HepG2 (cell line): ENCODE measurements around the gene SUSD6. TPM values are rescaled to one million over a fixed set of nuclear protein-coding genes. Genes with fewer than 3 reads are reported as not detected.
A peak's percentile ranks its signal among the peaks of the same experiment; 100 is the strongest.

Experiments
- ATAC-seq: fragments of 200-7000 bp; cut with Tn5 transposase; 3 replicates; pipeline ENCODE4 v1.9.1; 2020; ENCODE audit warnings: mild to moderate bottlenecking, moderate library complexity
- BruUV-seq: library from RNA; stranded (reverse); fragments of 400-500 nt; replicated peaks from 2 replicates; lab custom pipeline; 2021; lab: Mats Ljungman, UMichigan
- CTCF ChIA-PET: fragments of 300-600 bp; formaldehyde crosslinking; extraction: SDS; loops from one replicate; lab custom pipeline; 2021; ENCODE audit warnings: low total read pairs, inconsistent platforms, low intra/inter-chr PET ratio; lab: Yijun Ruan, JAX
- POLR2A ChIA-PET: fragments of 350-600 bp; sonication (Branson Sonifier 250); formaldehyde crosslinking; loops from one replicate; lab custom pipeline; 2020; ENCODE audit warnings: antibody characterized with exemption, inconsistent platforms; lab: Yijun Ruan, JAX
- DNase-seq: peaks from one replicate; pipeline ENCODE4 v3.0.0-alpha.2; 2015; ENCODE audit warnings: low spot score
- FAIRE-seq: peaks from 3 replicates; lab custom pipeline; 2011; peaks lifted over from hg19 to GRCh38; lab: Jason Lieb, UNC
- H2AFZ ChIP-seq: one replicate; pipeline ENCODE4 v1.6.1; 2011; ENCODE audit warnings: low read length, inconsistent platforms
- H3K27ac ChIP-seq: fragments of 300-600 bp; 3 replicates; pipeline ENCODE4 v1.8.0; 2011; ENCODE audit warnings: mixed run types, mild to moderate bottlenecking, mixed read lengths, low read length, inconsistent platforms; ENCODE audit not compliant: insufficient read depth; ENCODE audit errors: extremely low read length
- H3K27me3 ChIP-seq, 2 experiments: fragments of 200-600 bp in 1 of 2; 2 replicates in 1 of 2; 3 replicates in 1 of 2; pipeline versions ENCODE4 v1.6.0 to v1.8.0; 2011; ENCODE audit warnings: low read length in 2 of 2, mild to moderate bottlenecking in 2 of 2, moderate library complexity in 2 of 2, inconsistent platforms in 1 of 2; ENCODE audit not compliant: insufficient read depth in 2 of 2, control insufficient read depth in 1 of 2
- H3K36me3 ChIP-seq, 2 experiments: fragments of 200-600 bp in 1 of 2; replicated peaks in 1 of 2; 2 replicates in 1 of 2; 3 replicates in 1 of 2; pipeline versions ENCODE4 v1.5.1 to v1.8.0; 2011; ENCODE audit warnings: low read length in 2 of 2, inconsistent platforms in 1 of 2; ENCODE audit not compliant: insufficient read depth in 2 of 2, control insufficient read depth in 1 of 2
- H3K4me1 ChIP-seq: 2 replicates; pipeline ENCODE4 v1.5.1; 2012; ENCODE audit warnings: low read length, inconsistent platforms; ENCODE audit not compliant: insufficient read depth
- H3K4me2 ChIP-seq: 2 replicates; pipeline ENCODE4 v1.6.0; 2011; ENCODE audit warnings: low read depth, low read length, inconsistent platforms
- H3K4me3 ChIP-seq, 3 experiments: fragments of 200-600 bp in 1 of 3; sonication (generic), shearing (Covaris generic) in 1 of 3; replicated peaks in 1 of 3; 2 replicates each; pipeline ENCODE4 v1.5.1; 2011 to 2016; ENCODE audit warnings: low read length in 3 of 3, inconsistent platforms in 2 of 3, low read depth in 2 of 3, mild to moderate bottlenecking in 2 of 3, control low read depth in 1 of 3, mixed read lengths in 1 of 3; ENCODE audit not compliant: insufficient read depth in 1 of 3
- H3K79me2 ChIP-seq: one replicate; pipeline ENCODE4 v1.6.1; 2011; ENCODE audit warnings: low read length, inconsistent platforms; ENCODE audit not compliant: insufficient read depth
- H3K9ac ChIP-seq: 2 replicates; pipeline ENCODE4 v1.6.0; 2011; ENCODE audit warnings: mild to moderate bottlenecking, low read depth, low read length, inconsistent platforms; ENCODE audit not compliant: insufficient read depth
- H3K9me3 ChIP-seq: 2 replicates; pipeline ENCODE4 v1.5.1; 2012; ENCODE audit warnings: mild to moderate bottlenecking, low read length
- H4K20me1 ChIP-seq: 2 replicates; pipeline ENCODE4 v1.6.0; 2011; ENCODE audit warnings: inconsistent platforms, mild to moderate bottlenecking, low read length, moderate library complexity; ENCODE audit not compliant: insufficient read depth
- JARID2 ChIP-seq: sonication (generic); formaldehyde crosslinking; IDR thresholded peaks from 2 replicates; pipeline ENCODE4 v1.8.1; 2023; ENCODE audit warnings: missing genetic modification reagents, inconsistent platforms; ENCODE audit not compliant: insufficient replicate concordance
- JUND ChIP-seq: sonication (generic); formaldehyde crosslinking; IDR thresholded peaks from 2 replicates; pipeline ENCODE4 v1.8.0; 2022; ENCODE audit warnings: mild to moderate bottlenecking, missing genetic modification reagents
- PHF5A ChIP-seq: IDR thresholded peaks from one replicate; pipeline ENCODE4 v1.6.1; 2018; ENCODE audit warnings: low read depth, missing genetic modification reagents; ENCODE audit not compliant: unreplicated experiment
- ZNF737 ChIP-seq: sonication (generic); formaldehyde crosslinking; IDR thresholded peaks from 2 replicates; pipeline ENCODE4 v1.5.0; 2020; ENCODE audit warnings: missing genetic modification reagents, mild to moderate bottlenecking, borderline replicate concordance
- WGBS: methylation state at CpG from one replicate; pipeline ENCODE4 v1.1.6; 2017; ENCODE audit warnings: low lambda C conversion rate; 5-methylcytosine and 5-hydroxymethylcytosine counted together
- in situ Hi-C: cut with HindIII; loops from 2 replicates; pipeline ENCODE4 v1.10.0; 2017; ENCODE audit warnings: low pct_unique_long_range_greater_than_20kb; ENCODE audit not compliant: extremely low pct_ligation_motif_present
- intact Hi-C: fragments of 100-400 bp; cut with micrococcal nuclease; formaldehyde crosslinking; loops from one replicate; pipeline ENCODE4 v1.10.0; 2022; ENCODE audit not compliant: unreplicated experiment
- polyA plus RNA-seq, 8 experiments: library from polyadenylated mRNA; depleted of rRNA in 3 of 8; stranded (reverse) in 7 of 8; unstranded in 1 of 8; fragments of >200 nt; fragmentation: Illumina TruSeq in 4 of 8; extraction: Trizol in 4 of 8; gene quantifications; 2 replicates each; pipeline versions ENCODE4 v1.2.1 to v1.2.3, GENCODE V29; 2011 to 2016; ENCODE audit warnings: low read depth in 4 of 8, missing spikeins in 1 of 8, mixed read lengths in 1 of 8; ENCODE audit not compliant: insufficient read depth in 1 of 8
- total RNA-seq, 5 experiments: library from RNA; depleted of rRNA; stranded (reverse); fragments of >200 nt; fragmentation: Illumina TruSeq; extraction: Trizol; gene quantifications; 2 replicates each; pipeline ENCODE4 v1.2.3, GENCODE V29; 2016; ENCODE audit warnings: low read depth in 1 of 5
- TF ChIP-seq, protein P1 (sequence below): sonication (generic); formaldehyde crosslinking; IDR thresholded peaks from 2 replicates; pipeline ENCODE4 v1.4.0; 2020; ENCODE audit warnings: missing genetic modification reagents

Gene SUSD6
- total and polyA plus RNA-seq, 2 of the 13 experiments (the other 11 are each of a cell fraction or from before 2014, with no cell fraction given): 7.2 to 7.4 TPM

DNA sequence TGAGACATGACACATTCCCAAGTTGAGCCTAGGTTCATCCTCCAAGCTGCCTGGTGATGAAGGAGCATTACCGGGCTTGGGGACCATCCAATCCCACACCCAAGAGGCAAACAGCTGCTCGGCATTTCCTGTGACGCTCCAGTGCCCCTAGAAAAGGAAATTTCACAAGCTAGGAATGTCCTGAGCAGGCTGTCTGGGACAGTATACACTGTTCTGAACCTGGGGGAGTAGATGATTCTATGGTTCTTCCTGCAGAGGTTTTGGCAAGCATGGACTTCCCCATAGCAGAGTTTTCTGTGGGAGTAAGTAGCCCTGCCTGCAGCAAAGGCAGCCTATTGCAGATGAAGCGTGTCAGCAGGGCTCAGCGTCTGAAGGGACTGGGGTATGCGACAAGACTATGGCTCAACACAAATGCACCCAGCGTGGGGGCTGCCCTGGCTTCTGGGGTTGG lies 108.1 kb downstream of the SUSD6 start (continued):
- no peak for TF ChIP-seq PHF5A (CRISPR knock-in tag)

DNA sequence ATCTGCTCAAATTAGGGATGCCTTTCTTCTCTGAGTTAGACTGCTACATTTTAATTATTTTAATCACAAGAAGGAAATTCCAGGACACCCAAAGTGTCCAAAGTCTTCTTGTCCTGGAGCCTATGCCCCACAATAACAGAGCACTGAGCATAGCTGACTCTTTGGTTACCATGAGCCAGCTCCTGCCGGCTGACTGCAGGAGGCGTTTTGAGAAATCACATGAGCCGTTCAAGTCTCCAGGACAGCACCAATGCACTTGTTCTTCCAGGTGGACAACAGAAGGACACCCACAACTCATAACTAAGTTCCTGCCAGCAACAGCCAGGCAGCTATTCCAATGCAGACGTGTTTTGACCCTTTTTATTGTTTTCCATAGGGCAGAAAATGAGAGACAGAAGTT lies 109.5 kb downstream of the SUSD6 start:
- DNase-seq (no peak), ATAC-seq (peak; percentile 43; the same call in 2 of the 3 replicates), FAIRE-seq (no peak)
- Histone ChIP-seq H3K36me3 (no peaks in the 10 kb centered on the region), H3K4me3 (no peak overlapping the region), H3K27ac (no peak overlapping the region), H3K9me3 (no peaks in the 10 kb centered on the region), H3K4me1 (peaks cover 31% of the 10 kb centered on the region), H3K9ac (no peak overlapping the region), H3K4me2 (no peak overlapping the region), H4K20me1 (no peaks in the 10 kb centered on the region), H3K27me3 (peaks cover 0 to 2% of the 10 kb centered on the region in 2 experiments; a peak in 1 of 5 replicates), H3K79me2 (no peaks in the 10 kb centered on the region), H2AFZ (no peak overlapping the region)
- BruUV-seq: no TSS peak
- TF ChIP-seq JARID2 (CRISPR knock-in tag): no peak
- no peak for TF ChIP-seq ZNF737 (CRISPR knock-in tag)
- TF ChIP-seq, protein P1, sequence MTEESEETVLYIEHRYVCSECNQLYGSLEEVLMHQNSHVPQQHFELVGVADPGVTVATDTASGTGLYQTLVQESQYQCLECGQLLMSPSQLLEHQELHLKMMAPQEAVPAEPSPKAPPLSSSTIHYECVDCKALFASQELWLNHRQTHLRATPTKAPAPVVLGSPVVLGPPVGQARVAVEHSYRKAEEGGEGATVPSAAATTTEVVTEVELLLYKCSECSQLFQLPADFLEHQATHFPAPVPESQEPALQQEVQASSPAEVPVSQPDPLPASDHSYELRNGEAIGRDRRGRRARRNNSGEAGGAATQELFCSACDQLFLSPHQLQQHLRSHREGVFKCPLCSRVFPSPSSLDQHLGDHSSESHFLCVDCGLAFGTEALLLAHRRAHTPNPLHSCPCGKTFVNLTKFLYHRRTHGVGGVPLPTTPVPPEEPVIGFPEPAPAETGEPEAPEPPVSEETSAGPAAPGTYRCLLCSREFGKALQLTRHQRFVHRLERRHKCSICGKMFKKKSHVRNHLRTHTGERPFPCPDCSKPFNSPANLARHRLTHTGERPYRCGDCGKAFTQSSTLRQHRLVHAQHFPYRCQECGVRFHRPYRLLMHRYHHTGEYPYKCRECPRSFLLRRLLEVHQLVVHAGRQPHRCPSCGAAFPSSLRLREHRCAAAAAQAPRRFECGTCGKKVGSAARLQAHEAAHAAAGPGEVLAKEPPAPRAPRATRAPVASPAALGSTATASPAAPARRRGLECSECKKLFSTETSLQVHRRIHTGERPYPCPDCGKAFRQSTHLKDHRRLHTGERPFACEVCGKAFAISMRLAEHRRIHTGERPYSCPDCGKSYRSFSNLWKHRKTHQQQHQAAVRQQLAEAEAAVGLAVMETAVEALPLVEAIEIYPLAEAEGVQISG (CRISPR knock-in tag): no peak
- no peak for TF ChIP-seq JUND (CRISPR knock-in tag)
- ChIA-PET CTCF (no interaction called here), POLR2A (no interaction called here)
- intact Hi-C loops (loop anchor here (5.0 kb wide), 1 partner anchor 74 kb away; no protein-coding TSS in a partner anchor), in situ Hi-C loops (loop anchor here (10.0 kb wide), 1 partner anchor 136 kb away; no protein-coding TSS in a partner anchor)
- 9% methylated on average over 4 of the region's 4 CpGs for WGBS
